GM20431 (cell line): ENCODE data around the gene MYRIP.
"Not testable (repeated sequence)": the region's sequence is repeated elsewhere in the genome, so short reads cannot be mapped to it uniquely, and the experiment has no call there.

ENCODE experiments used
- in situ Hi-C: fragments of 300-500 bp; cut with MseI, MboI; formaldehyde crosslinking; loops from one replicate; pipeline ENCODE4 v1.15.0; 2020; ENCODE audit warnings: low sequenced_read_pairs; ENCODE audit not compliant: unreplicated experiment

MYRIP gene

GRCh38 chr3:39809181-39809994, at the start of gene MYRIP:
Gene MYRIP (plus strand): TSS chr3:39809609. CDS start chr3:39900817, 91,208 bp downstream.
- in situ Hi-C loops, result no loop called here

GRCh38 chr3:39760325-39760724, 49.1 kb upstream of the MYRIP start:
- in situ Hi-C loops, result no loop called here

GRCh38 chr3:39762537-39763070, 46.8 kb upstream of the MYRIP start:
- in situ Hi-C loops, result no loop called here

- in situ Hi-C loops, result no loop called here
Observed at GRCh38 chr3:39763390-39763789, 46.0 kb upstream of the MYRIP start.

GRCh38 chr3:39765575-39765974, 43.8 kb upstream of the MYRIP start:
- in situ Hi-C loops, result no loop called here

GRCh38 chr3:39766433-39766832, 43.0 kb upstream of the MYRIP start:
- in situ Hi-C loops, result no loop called here

GRCh38 chr3:39766909-39767308, 42.5 kb upstream of the MYRIP start:
- in situ Hi-C loops, result not testable (repeated sequence)

- in situ Hi-C loops, result not testable (repeated sequence)
Observed at GRCh38 chr3:39778168-39778567, 31.2 kb upstream of the MYRIP start.

GRCh38 chr3:39779511-39780230, 29.7 kb upstream of the MYRIP start:
- in situ Hi-C loops, result no loop called here

GRCh38 chr3:39780352-39780751, 29.1 kb upstream of the MYRIP start:
- in situ Hi-C loops, result no loop called here

GRCh38 chr3:39781025-39781424, 28.4 kb upstream of the MYRIP start:
- in situ Hi-C loops, result no loop called here

- in situ Hi-C loops, result no loop called here
Observed at GRCh38 chr3:39781632-39782031, 27.8 kb upstream of the MYRIP start.

GRCh38 chr3:39783680-39784079, 25.7 kb upstream of the MYRIP start:
- in situ Hi-C loops, result no loop called here

- in situ Hi-C loops, result no loop called here
Observed at GRCh38 chr3:39784922-39785321, 24.5 kb upstream of the MYRIP start.

GRCh38 chr3:39788128-39788883, 21.1 kb upstream of the MYRIP start:
- in situ Hi-C loops, result no loop called here

- in situ Hi-C loops, result no loop called here
Observed at GRCh38 chr3:39791603-39792002, 17.8 kb upstream of the MYRIP start.

GRCh38 chr3:39794880-39795279, 14.5 kb upstream of the MYRIP start:
- in situ Hi-C loops, result no loop called here

GRCh38 chr3:39801216-39801615, 8.2 kb upstream of the MYRIP start:
- in situ Hi-C loops, result no loop called here

GRCh38 chr3:39802486-39802885, 6.9 kb upstream of the MYRIP start:
- in situ Hi-C loops, result not testable (repeated sequence)

- in situ Hi-C loops, result no loop called here
Observed at GRCh38 chr3:39803956-39804355, 5.5 kb upstream of the MYRIP start.
